Activated CD4-positive, alpha-beta memory T cell treated with anti-CD3 and anti-CD28 coated beads, Interleukin-2, amount 10 ng/mL, durations not matched to agents 7 days and 5 days (primary cell): ENCODE results near the gene CCDC60. TPM values are rescaled to one million over a fixed set of nuclear protein-coding genes. Genes with fewer than 3 reads are reported as not detected.

Experiments used
- CTCF ChIA-PET: fragments of 350-600 bp; sonication (Branson Sonifier 250); formaldehyde crosslinking; loops from one replicate; lab custom pipeline; 2021; ENCODE audit warnings: antibody characterized with exemption, inconsistent platforms; lab: Charles Lee
- POLR2A ChIA-PET: fragments of 350-600 bp; sonication (Branson Sonifier 250); formaldehyde crosslinking; loops from one replicate; lab custom pipeline; 2021; ENCODE audit warnings: antibody characterized with exemption; lab: Charles Lee
- DNase-seq: peaks from one replicate; pipeline ENCODE4 v3.0.0-alpha.2; 2020
- H3K27ac Mint-ChIP-seq: one replicate; pipeline ENCODE4 v1.8.0; 2021; ENCODE audit warnings: mild to moderate bottlenecking, mixed read lengths
- H3K27me3 Mint-ChIP-seq: one replicate; pipeline ENCODE4 v1.8.0; 2021; ENCODE audit warnings: mixed read lengths
- H3K36me3 Mint-ChIP-seq: one replicate; pipeline ENCODE4 v1.8.0; 2021; ENCODE audit warnings: low read depth, mixed read lengths
- H3K4me1 Mint-ChIP-seq: one replicate; pipeline ENCODE4 v1.8.0; 2021; ENCODE audit warnings: mixed read lengths
- H3K4me3 Mint-ChIP-seq: one replicate; pipeline ENCODE4 v1.8.0; 2021; ENCODE audit warnings: mild to moderate bottlenecking, mixed read lengths
- H3K9me3 Mint-ChIP-seq: one replicate; pipeline ENCODE4 v1.8.0; 2021; ENCODE audit warnings: mixed read lengths
- total RNA-seq, 2 experiments: library from RNA; stranded (reverse); gene quantifications; one replicate each; pipeline ENCODE4 v1.2.3, GENCODE V29; 2021

CCDC60 gene
- total RNA-seq, result not detected

- H3K9me3 Mint-ChIP-seq, result no peaks in the 10 kb centered on the region
- H3K4me3 Mint-ChIP-seq, result no peak within 1 kb of the TSS
- POLR2A ChIA-PET, result no interaction called here
- no peak within 1 kb of the TSS for H3K27ac Mint-ChIP-seq
- peaks cover 6% of the 10 kb centered on the region for H3K27me3 Mint-ChIP-seq
- H3K36me3 Mint-ChIP-seq, result no peaks in the 10 kb centered on the region
- no peaks in the 10 kb centered on the region for H3K4me1 Mint-ChIP-seq
- DNase-seq, result no peak
- CTCF ChIA-PET, result no interaction called here
Observed at GRCh38 chr12:119334430-119335170, at the start of gene CCDC60. Gene CCDC60, plus strand, starts transcription at chr12:119334729. Its CDS starts 448 bp downstream, at chr12:119335177.

- ChIA-PET CTCF (no interaction called here), POLR2A (no interaction called here)
- Mint-ChIP-seq H3K27ac (no peak overlapping the region), H3K36me3 (no peaks in the 10 kb centered on the region), H3K9me3 (no peaks in the 10 kb centered on the region), H3K27me3 (no peaks in the 10 kb centered on the region), H3K4me3 (no peak overlapping the region), H3K4me1 (no peaks in the 10 kb centered on the region)
- DNase-seq, result no peak
Observed at GRCh38 chr12:119288576-119288975, 46.0 kb upstream of the CCDC60 start.

DNA sequence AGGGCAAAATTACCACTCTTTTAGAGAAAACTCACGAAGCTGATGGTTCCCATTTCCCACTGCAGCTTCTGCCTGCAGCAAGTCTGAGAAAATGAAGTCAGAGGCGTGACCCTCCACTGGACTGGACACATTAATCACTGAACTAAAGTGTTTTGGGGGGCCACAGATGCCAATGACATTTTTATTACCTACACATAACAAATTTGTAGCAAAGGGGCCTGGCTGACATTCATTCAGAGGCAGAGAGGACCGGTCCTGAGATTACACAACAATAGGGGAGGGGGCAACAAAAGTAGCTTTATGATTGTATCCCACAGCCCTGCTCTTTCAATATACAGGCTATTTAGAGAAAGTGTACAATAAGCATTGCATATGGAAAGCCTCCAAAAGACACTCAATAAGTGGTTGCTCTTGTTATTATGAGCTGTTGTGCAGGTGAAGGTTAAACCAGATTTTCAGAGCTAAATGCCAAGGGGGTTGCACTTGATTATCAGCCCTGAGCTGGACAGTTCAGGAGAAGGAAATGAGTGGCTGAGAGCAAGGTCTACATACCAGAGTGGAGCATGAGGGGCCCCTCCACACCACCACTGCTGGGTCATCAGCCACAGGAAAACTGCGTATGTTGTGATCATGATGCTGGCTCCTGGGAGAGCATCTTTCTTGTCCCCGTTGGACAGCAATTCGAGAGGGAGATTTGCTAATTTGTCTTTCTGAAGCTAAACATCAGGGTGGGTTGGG lies 41.5 kb upstream of the CCDC60 start:
- H3K9me3 Mint-ChIP-seq, result no peaks in the 10 kb centered on the region
- no peaks in the 10 kb centered on the region for H3K27me3 Mint-ChIP-seq
- no peak for DNase-seq
- no peak overlapping the region for H3K4me3 Mint-ChIP-seq
- H3K4me1 Mint-ChIP-seq, result no peaks in the 10 kb centered on the region
- CTCF ChIA-PET, result no interaction called here
- no peak overlapping the region for H3K27ac Mint-ChIP-seq
- H3K36me3 Mint-ChIP-seq, result no peaks in the 10 kb centered on the region
- POLR2A ChIA-PET, result no interaction called here

- POLR2A ChIA-PET, result no interaction called here
- H3K4me3 Mint-ChIP-seq, result no peak overlapping the region
Observed at GRCh38 chr12:119294211-119294610, 40.3 kb upstream of the CCDC60 start.

GRCh38 chr12:119296535-119296934 lies 38.0 kb upstream of the CCDC60 start:
- no peaks in the 10 kb centered on the region for H3K27me3 Mint-ChIP-seq
- no peak for DNase-seq
- ChIA-PET CTCF (no interaction called here), POLR2A (no interaction called here)
- no peaks in the 10 kb centered on the region for H3K36me3 Mint-ChIP-seq
- no peaks in the 10 kb centered on the region for H3K9me3 Mint-ChIP-seq
- H3K27ac Mint-ChIP-seq, result no peak overlapping the region
- no peaks in the 10 kb centered on the region for H3K4me1 Mint-ChIP-seq
- H3K4me3 Mint-ChIP-seq, result no peak overlapping the region

More at GRCh38 chr12:119294211-119294610, 40.3 kb upstream of the CCDC60 start:
- Mint-ChIP-seq H3K27ac (no peak overlapping the region), H3K27me3 (no peaks in the 10 kb centered on the region), H3K9me3 (no peaks in the 10 kb centered on the region), H3K36me3 (no peaks in the 10 kb centered on the region), H3K4me1 (no peaks in the 10 kb centered on the region)
- DNase-seq, result no peak
- CTCF ChIA-PET, result no interaction called here

DNA sequence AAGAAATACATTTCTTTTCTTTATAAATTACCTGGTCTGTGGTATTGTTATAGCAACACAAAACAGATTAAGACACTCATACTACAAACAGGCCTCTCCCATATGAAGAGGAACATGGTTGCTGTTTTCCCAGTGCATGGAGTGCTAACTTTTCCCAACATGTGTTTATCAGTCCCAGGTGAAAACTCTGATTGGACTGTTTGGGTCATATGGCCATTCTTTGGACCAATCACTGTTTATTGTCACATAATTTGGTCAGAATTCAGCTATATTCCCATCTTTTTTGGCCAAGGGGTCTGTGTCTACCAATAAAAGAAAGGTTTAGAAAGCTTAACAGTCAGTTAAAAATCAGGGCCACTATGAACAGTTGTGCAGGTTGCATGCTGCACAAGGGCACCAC lies 35.4 kb upstream of the CCDC60 start:
- Mint-ChIP-seq H3K36me3 (no peaks in the 10 kb centered on the region), H3K27ac (no peak overlapping the region), H3K9me3 (no peaks in the 10 kb centered on the region), H3K4me3 (no peak overlapping the region), H3K27me3 (no peaks in the 10 kb centered on the region), H3K4me1 (no peaks in the 10 kb centered on the region)
- ChIA-PET CTCF (no interaction called here), POLR2A (no interaction called here)
- no peak for DNase-seq

GRCh38 chr12:119301379-119301778 lies 33.1 kb upstream of the CCDC60 start:
- no peak for DNase-seq
- ChIA-PET POLR2A (no interaction called here), CTCF (no interaction called here)
- no peaks in the 10 kb centered on the region for H3K4me1 Mint-ChIP-seq
- no peaks in the 10 kb centered on the region for H3K9me3 Mint-ChIP-seq
- H3K27me3 Mint-ChIP-seq, result no peaks in the 10 kb centered on the region
- H3K4me3 Mint-ChIP-seq, result no peak overlapping the region
- H3K27ac Mint-ChIP-seq, result no peak overlapping the region
- H3K36me3 Mint-ChIP-seq, result no peaks in the 10 kb centered on the region

DNA sequence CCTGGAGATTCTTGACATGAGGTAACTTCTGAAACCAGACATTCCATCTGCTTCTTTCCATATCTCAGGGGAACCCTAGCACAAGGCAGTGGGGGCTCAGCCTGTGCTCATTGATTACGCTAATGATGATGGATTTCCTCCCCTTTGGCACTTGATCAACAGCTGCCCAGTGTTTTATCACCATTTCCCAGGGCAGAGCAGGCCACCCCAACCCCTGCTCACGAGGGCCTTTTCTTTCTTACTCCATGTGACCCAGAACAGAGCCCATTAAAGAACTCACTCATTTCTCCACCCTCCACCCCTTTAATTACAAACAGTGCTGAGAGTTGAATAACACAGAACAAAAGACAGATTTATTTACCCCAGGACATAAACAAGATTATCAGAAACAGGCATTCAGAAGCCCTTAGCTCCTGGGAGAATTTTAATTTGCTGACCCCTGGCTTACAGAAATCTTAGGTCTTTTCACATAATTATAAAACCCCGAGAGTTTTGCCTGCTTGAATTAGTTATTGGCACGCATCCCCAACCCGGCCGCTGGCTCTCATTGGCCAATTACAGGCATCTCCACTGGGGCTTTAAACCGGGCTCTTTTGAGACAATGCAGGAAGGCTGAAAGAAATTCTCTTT lies 32.0 kb upstream of the CCDC60 start:
- ChIA-PET CTCF (no interaction called here), POLR2A (no interaction called here)
- Mint-ChIP-seq H3K36me3 (no peaks in the 10 kb centered on the region), H3K27ac (no peak overlapping the region), H3K9me3 (no peaks in the 10 kb centered on the region), H3K4me1 (no peaks in the 10 kb centered on the region), H3K4me3 (no peak overlapping the region), H3K27me3 (no peaks in the 10 kb centered on the region)
- DNase-seq, result no peak

- Mint-ChIP-seq H3K4me1 (no peaks in the 10 kb centered on the region), H3K9me3 (no peaks in the 10 kb centered on the region), H3K27me3 (no peaks in the 10 kb centered on the region), H3K36me3 (no peaks in the 10 kb centered on the region), H3K27ac (no peak overlapping the region), H3K4me3 (no peak overlapping the region)
- CTCF ChIA-PET, result no interaction called here
- no peak for DNase-seq
- POLR2A ChIA-PET, result no interaction called here
Observed at GRCh38 chr12:119306593-119306992, 27.9 kb upstream of the CCDC60 start.

DNA sequence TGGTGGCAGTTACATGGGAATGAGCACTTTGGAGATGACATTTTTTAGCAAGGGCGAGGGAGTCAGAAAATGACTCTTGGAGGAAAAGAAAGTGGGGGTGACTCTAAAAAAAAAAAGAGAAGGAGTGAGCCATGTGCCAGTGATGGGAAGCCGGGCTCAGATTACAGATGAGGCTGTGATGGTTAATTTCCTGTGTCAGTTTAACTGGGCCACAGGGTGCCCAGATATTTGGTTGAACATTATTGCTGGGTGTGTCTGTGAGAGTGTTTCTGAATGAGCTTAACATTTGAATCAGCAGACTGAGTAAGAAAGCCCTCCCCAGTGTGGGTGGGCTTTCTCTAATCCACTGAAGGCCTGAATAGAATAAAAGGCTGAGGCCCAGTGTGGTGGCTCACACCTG lies 26.8 kb upstream of the CCDC60 start:
- DNase-seq, result no peak
- Mint-ChIP-seq H3K27ac (no peak overlapping the region), H3K27me3 (no peaks in the 10 kb centered on the region), H3K9me3 (no peaks in the 10 kb centered on the region), H3K36me3 (no peaks in the 10 kb centered on the region), H3K4me1 (no peaks in the 10 kb centered on the region), H3K4me3 (no peak overlapping the region)
- POLR2A ChIA-PET, result no interaction called here
- CTCF ChIA-PET, result no interaction called here

DNA sequence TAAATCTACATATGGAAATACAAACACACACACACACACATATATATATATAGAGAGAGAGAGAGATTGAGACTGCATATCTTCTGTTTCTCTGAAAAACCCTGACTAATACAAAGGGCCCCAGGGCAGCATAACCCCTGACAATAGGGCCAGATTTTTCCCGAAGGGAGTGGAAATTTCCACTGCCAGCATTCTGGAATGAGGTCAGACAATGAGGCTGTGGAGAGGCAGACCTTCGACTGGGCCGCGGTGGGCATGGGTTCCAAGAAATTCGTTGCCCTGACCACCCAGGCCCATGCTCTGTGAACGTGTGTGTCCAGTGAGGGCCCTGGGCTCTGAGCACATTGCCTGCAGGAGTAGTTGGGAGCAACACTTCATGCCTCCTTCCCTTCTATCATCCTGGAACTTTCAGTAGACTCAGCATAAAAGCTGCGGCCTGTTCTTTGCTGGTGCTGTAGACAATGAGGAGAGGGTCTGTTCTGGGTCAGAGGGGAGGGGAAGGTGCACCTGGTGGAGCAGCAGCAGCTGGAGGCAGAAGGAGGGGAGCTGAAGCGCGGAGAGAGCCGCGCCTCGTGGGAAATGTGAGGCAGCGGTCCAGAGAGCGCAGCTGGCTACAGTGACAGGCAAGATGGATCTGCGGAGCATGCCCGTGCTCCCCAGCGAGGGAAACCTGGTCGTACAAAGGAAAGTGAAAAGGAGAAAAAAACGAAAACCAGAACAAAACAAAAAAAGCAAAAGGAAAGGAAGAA lies 25.6 kb upstream of the CCDC60 start:
- ChIA-PET CTCF (no interaction called here), POLR2A (no interaction called here)
- H3K4me1 Mint-ChIP-seq, result no peaks in the 10 kb centered on the region

DNA sequence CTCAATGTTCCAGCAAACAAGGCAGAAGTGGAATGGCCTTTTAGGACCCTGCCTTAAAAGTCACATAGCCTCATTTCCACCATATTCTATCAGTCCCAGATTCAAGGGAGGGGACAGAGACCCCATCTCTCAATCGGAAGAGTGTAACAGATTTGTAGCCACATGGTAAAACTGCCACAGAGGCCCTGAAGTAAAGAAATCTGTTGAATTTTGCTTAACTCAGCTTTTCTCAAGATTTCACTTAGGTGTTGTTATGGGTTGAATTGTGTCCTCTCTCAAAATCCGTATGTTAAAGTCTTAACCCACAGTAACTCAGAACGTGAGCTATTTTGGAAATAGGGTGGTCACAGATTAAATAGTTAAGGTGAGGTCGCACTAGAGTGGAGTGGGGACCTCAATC lies 22.7 kb upstream of the CCDC60 start:
- Mint-ChIP-seq H3K27ac (no peak overlapping the region), H3K36me3 (no peaks in the 10 kb centered on the region), H3K27me3 (no peaks in the 10 kb centered on the region), H3K4me3 (no peak overlapping the region), H3K4me1 (no peaks in the 10 kb centered on the region), H3K9me3 (no peaks in the 10 kb centered on the region)
- POLR2A ChIA-PET, result no interaction called here
- no peak for DNase-seq
- CTCF ChIA-PET, result interaction anchor here (1.6 kb wide), 1 partner anchor 101 kb away, joined by 4 read pairs; no protein-coding TSS in a partner anchor

More for the DNA sequence above, 25.6 kb upstream of the CCDC60 start:
- DNase-seq, result no peak
- Mint-ChIP-seq H3K9me3 (no peaks in the 10 kb centered on the region), H3K4me3 (no peak overlapping the region), H3K36me3 (no peaks in the 10 kb centered on the region), H3K27ac (no peak overlapping the region), H3K27me3 (no peaks in the 10 kb centered on the region)

DNA sequence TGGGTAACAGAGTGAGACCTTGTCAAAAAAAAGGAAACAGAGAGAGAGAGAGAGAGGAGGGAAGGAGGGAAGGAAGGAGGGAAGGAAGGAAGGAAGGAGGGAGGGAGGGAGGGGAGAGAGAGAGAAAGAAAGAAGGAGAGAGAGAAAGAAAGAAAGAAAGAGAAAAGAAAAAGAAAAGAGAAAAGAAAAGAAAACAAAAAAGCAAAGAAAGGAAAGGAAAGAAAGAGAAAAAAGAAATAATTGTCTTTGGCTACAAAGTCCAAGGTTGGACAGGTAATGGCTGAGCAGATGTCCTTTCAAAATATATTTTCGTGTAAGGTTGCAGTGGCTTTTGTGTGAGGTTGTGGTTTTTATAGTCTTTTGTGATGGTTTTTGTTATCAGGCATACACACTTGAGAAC lies 21.6 kb upstream of the CCDC60 start:
- no peak for DNase-seq
- POLR2A ChIA-PET, result no interaction called here
- H3K4me1 Mint-ChIP-seq, result no peaks in the 10 kb centered on the region
- H3K27ac Mint-ChIP-seq, result no peak overlapping the region
- H3K36me3 Mint-ChIP-seq, result no peaks in the 10 kb centered on the region
- no peaks in the 10 kb centered on the region for H3K27me3 Mint-ChIP-seq
- CTCF ChIA-PET, result interaction anchor here (1.6 kb wide), 1 partner anchor 100 kb away, joined by 4 read pairs; no protein-coding TSS in a partner anchor
- H3K4me3 Mint-ChIP-seq, result no peak overlapping the region
- H3K9me3 Mint-ChIP-seq, result no peaks in the 10 kb centered on the region
